Ovary (tissue), 9 donors: Measurements from ENCODE around the gene PGAP1. TPM values are rescaled to one million over a fixed set of nuclear protein-coding genes. Genes with fewer than 3 reads are reported as not detected.
A peak's percentile ranks its signal among the peaks of the same experiment; 100 is the strongest.

ENCODE experiments used
- DNase-seq, 5 donors: peaks; one replicate each; pipeline ENCODE4 v3.0.0-alpha.2; 2019 to 2020
- H3K27ac ChIP-seq, 2 donors: fragments of 200-600 bp; one replicate each; pipeline versions ENCODE4 v1.5.1 to v1.8.0; 2019 to 2022
- H3K27me3 ChIP-seq: fragments of 200-600 bp; one replicate; pipeline ENCODE4 v1.8.0; 2022
- H3K36me3 ChIP-seq: fragments of 200-600 bp; sonication (generic); one replicate; pipeline ENCODE4 v1.5.1; 2019
- H3K4me1 ChIP-seq: one replicate; pipeline ENCODE4 v1.8.1; 2013; ENCODE audit warnings: mild to moderate bottlenecking, moderate library complexity; ENCODE audit not compliant: insufficient read depth
- H3K4me3 ChIP-seq: fragments of 200-600 bp; sonication (generic); one replicate; pipeline ENCODE4 v1.5.1; 2017
- H3K9me3 ChIP-seq, 2 donors: fragments of 200-600 bp in 1 of 2; sonication (generic) in 1 of 2; one replicate each; pipeline versions ENCODE4 v1.5.1 to v1.8.1; 2013 to 2019; ENCODE audit warnings: mild to moderate bottlenecking in 1 of 2, moderate library complexity in 1 of 2
- CTCF ChIP-seq, 3 donors: fragments of 450-650 bp in 2 of 3; fragments of 200-600 bp in 1 of 3; IDR thresholded peaks; one replicate each; pipeline versions ENCODE4 v1.5.1 to v1.8.0; 2016 to 2022; ENCODE audit warnings: antibody characterized with exemption in 3 of 3, mild to moderate bottlenecking in 1 of 3
- EP300 ChIP-seq: sonication (generic); formaldehyde crosslinking; IDR thresholded peaks from one replicate; pipeline ENCODE4 v1.6.1; 2017; ENCODE audit warnings: antibody characterized with exemption
- POLR2A ChIP-seq: fragments of 450-650 bp; IDR thresholded peaks from one replicate; pipeline ENCODE4 v1.6.1; 2017; ENCODE audit warnings: antibody characterized with exemption, mild to moderate bottlenecking, moderate library complexity
- WGBS, 3 donors: extraction: QIAGEN DNeasy Blood & Tissue Kit in 1 of 3; methylation state at CpG; one replicate each; pipeline versions ENCODE4 v1.1.5 to v1.1.7; 2013 to 2017; 5-methylcytosine and 5-hydroxymethylcytosine counted together
- intact Hi-C, 4 donors: fragments of 100-400 bp; cut with DNase I; formaldehyde crosslinking; loops; one replicate each; pipeline versions ENCODE4 v1.11.0 to v1.15.1; 2022 to 2023
- polyA plus RNA-seq, 2 donors: library from polyadenylated mRNA; stranded (reverse); fragments of 200-250 nt in 1 of 2; fragments of 350-450 nt in 1 of 2; fragmentation: Illumina TruSeq in 1 of 2; extraction: RNeasy Lipid Tissue Mini Kit (QIAGEN cat#74804) in 1 of 2; gene quantifications; one replicate each; pipeline ENCODE4 v1.2.3, GENCODE V29; 2013 to 2014
- total RNA-seq, 7 donors: library from RNA; depleted of rRNA in 2 of 7; stranded (reverse); fragments of >200 nt in 2 of 7; fragmentation: NEBNext Ultra II Directional in 3 of 7; extraction: Animal tissue kit (Norgen Biotek cat#: 25700) in 3 of 7; gene quantifications; one replicate each; pipeline versions ENCODE4 v1.1.0 to v1.2.4, GENCODE V29; 2016 to 2023
- donor health status: DM: no; HTN: no; CAD: no; lungs with moderate emphysema.
- donor health status: DM: no; HTN: no; CAD: no.
- donor health status: Bipolar disorder and iron deficiency.
- donor health status: DM: yes; HTN: yes; CAD: no.
- donor health status: DM: no; HTN: no; CAD: no.
- donor health status: DM: yes; HTN: yes; CAD: no.

PGAP1 gene
- total and polyA plus RNA-seq, 9 donors, result 3.2 to 39.1 (median 20.6) TPM

GRCh38 chr2:196925768-196926561 lies 542 bp downstream of the PGAP1 start:
- Histone ChIP-seq H3K4me3 (peak overlapping the region; percentile 81), H3K27ac (peak overlapping the region; percentile 88 to 96), H3K27me3 (no peaks in the 10 kb centered on the region), H3K9me3 (no peaks in the 10 kb centered on the region), H3K36me3 (no peaks in the 10 kb centered on the region), H3K4me1 (no peaks in the 10 kb centered on the region)
- 0 to 1% (median 1%) methylated on average over 37 of the region's 37 CpGs for WGBS, 3 donors
- peak in 4 of 5 donors; percentile 24 to 53 (median 47) for DNase-seq
- no peak for TF ChIP-seq POLR2A
- TF ChIP-seq CTCF (IDR thresholded peaks at IDR 0.05), result no peak
- no peak for TF ChIP-seq EP300
- intact Hi-C loops, result no loop called here

GRCh38 chr2:196925051-196925767 lies 1.3 kb downstream of the PGAP1 start:
- no peak overlapping the region for H3K27ac ChIP-seq
- TF ChIP-seq EP300 (no peak), CTCF (IDR thresholded peaks at IDR 0.05) (no peak), POLR2A (no peak)
- 15 to 20% (median 18%) methylated on average over 11 of the region's 11 CpGs for WGBS, 3 donors
- H3K4me1 ChIP-seq, result no peaks in the 10 kb centered on the region
- peak overlapping the region; percentile 81 for H3K4me3 ChIP-seq
- no peaks in the 10 kb centered on the region for H3K27me3 ChIP-seq
- no peak for DNase-seq
- no peaks in the 10 kb centered on the region for H3K36me3 ChIP-seq
- intact Hi-C loops, result no loop called here
- no peaks in the 10 kb centered on the region for H3K9me3 ChIP-seq

GRCh38 chr2:196924051-196924450 lies 2.5 kb downstream of the PGAP1 start:
- Histone ChIP-seq H3K27me3 (no peaks in the 10 kb centered on the region), H3K36me3 (no peaks in the 10 kb centered on the region), H3K4me3 (no peak overlapping the region), H3K4me1 (no peaks in the 10 kb centered on the region), H3K27ac (no peak overlapping the region), H3K9me3 (no peaks in the 10 kb centered on the region)
- no peak for DNase-seq
- no peak for TF ChIP-seq POLR2A
- TF ChIP-seq CTCF (IDR thresholded peaks at IDR 0.05), result no peak
- TF ChIP-seq EP300, result no peak
- intact Hi-C loops, result no loop called here

- WGBS, 3 donors, result 94 to 97% (median 96%) methylated on average over 3 of the region's 3 CpGs
- DNase-seq, result no peak
- H3K4me1 ChIP-seq, result no peaks in the 10 kb centered on the region
- no peaks in the 10 kb centered on the region for H3K36me3 ChIP-seq
- intact Hi-C loops, result no loop called here
- H3K9me3 ChIP-seq, result no peaks in the 10 kb centered on the region
- no peak overlapping the region for H3K4me3 ChIP-seq
- TF ChIP-seq EP300 (no peak), POLR2A (no peak)
- H3K27ac ChIP-seq, result no peak overlapping the region
- no peaks in the 10 kb centered on the region for H3K27me3 ChIP-seq
Observed at GRCh38 chr2:196918927-196919326, 7.6 kb downstream of the PGAP1 start.

- H3K9me3 ChIP-seq, result no peaks in the 10 kb centered on the region
- H3K36me3 ChIP-seq, result no peaks in the 10 kb centered on the region
- TF ChIP-seq POLR2A (no peak), CTCF (IDR thresholded peaks at IDR 0.05) (no peak), EP300 (no peak)
- H3K27ac ChIP-seq, result no peak overlapping the region
- no peaks in the 10 kb centered on the region for H3K4me1 ChIP-seq
- intact Hi-C loops, result no loop called here
- no peak overlapping the region for H3K4me3 ChIP-seq
- DNase-seq, result no peak
- H3K27me3 ChIP-seq, result no peaks in the 10 kb centered on the region
Observed at GRCh38 chr2:196917802-196918201, 8.7 kb downstream of the PGAP1 start.
